Brain microvascular endothelial cell (primary cell): ENCODE data around the gene UNC45A.

ENCODE experiments used
- DNase-seq: peaks from one replicate; pipeline ENCODE4 v3.0.0-alpha.2; 2020
- H3K27ac ChIP-seq: fragments of 250-450 bp; sonication (Bioruptor Pico); 2 replicates; pipeline ENCODE4 v1.5.1; 2020; ENCODE audit warnings: mild to moderate bottlenecking, moderate library complexity
- H3K27me3 ChIP-seq: fragments of 250-450 bp; sonication (Bioruptor Pico); replicated peaks from 2 replicates; pipeline ENCODE4 v1.5.1; 2020; ENCODE audit warnings: mild to moderate bottlenecking
- H3K36me3 ChIP-seq: fragments of 250-450 bp; sonication (Bioruptor Pico); replicated peaks from 2 replicates; pipeline ENCODE4 v1.5.1; 2020; ENCODE audit warnings: mild to moderate bottlenecking
- H3K4me3 ChIP-seq: 2 replicates; pipeline ENCODE4 v1.5.1; 2011; ENCODE audit warnings: low read depth, mild to moderate bottlenecking, control low read depth, low read length, moderate library complexity
- in situ Hi-C: cut with HindIII; loops from 2 replicates; pipeline ENCODE4 v1.10.0; 2017; ENCODE audit warnings: low sequenced_read_pairs, low pct_ligation_motif_present
- TF ChIP-seq, protein P1 (sequence below): IDR thresholded peaks from 2 replicates; pipeline ENCODE4 v1.5.1; 2011; ENCODE audit warnings: low read depth, mild to moderate bottlenecking, moderate library complexity, low read length, control low read depth, inconsistent platforms; ENCODE audit errors: missing control alignments

The UNC45A gene

DNA sequence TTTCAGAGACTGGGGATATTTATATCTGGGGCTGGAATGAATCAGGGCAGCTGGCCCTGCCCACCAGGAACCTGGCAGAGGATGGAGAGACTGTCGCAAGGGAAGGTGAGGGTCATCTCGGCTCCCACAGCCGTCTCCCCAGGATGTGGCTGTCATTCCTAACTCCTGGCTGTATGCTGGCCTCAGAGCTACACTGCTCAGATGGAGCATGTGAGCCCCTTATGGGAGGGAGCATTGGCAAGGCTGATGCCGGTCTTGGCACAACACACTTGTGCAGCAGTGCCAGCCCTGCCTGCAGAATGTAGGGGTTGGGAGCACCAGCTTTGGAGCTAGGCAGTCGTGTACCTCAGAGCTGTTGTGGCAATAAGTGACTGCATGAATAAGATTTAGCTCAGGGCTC lies 24.8 kb downstream of the UNC45A start:
- no peaks in the 10 kb centered on the region for H3K27me3 ChIP-seq
- TF ChIP-seq, protein P1, sequence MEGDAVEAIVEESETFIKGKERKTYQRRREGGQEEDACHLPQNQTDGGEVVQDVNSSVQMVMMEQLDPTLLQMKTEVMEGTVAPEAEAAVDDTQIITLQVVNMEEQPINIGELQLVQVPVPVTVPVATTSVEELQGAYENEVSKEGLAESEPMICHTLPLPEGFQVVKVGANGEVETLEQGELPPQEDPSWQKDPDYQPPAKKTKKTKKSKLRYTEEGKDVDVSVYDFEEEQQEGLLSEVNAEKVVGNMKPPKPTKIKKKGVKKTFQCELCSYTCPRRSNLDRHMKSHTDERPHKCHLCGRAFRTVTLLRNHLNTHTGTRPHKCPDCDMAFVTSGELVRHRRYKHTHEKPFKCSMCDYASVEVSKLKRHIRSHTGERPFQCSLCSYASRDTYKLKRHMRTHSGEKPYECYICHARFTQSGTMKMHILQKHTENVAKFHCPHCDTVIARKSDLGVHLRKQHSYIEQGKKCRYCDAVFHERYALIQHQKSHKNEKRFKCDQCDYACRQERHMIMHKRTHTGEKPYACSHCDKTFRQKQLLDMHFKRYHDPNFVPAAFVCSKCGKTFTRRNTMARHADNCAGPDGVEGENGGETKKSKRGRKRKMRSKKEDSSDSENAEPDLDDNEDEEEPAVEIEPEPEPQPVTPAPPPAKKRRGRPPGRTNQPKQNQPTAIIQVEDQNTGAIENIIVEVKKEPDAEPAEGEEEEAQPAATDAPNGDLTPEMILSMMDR, result no peak
- peaks cover 5% of the 10 kb centered on the region for H3K36me3 ChIP-seq
- DNase-seq, result no peak
- H3K4me3 ChIP-seq, result no peak overlapping the region
- H3K27ac ChIP-seq, result no peak overlapping the region
- in situ Hi-C loops, result no loop called here

DNA sequence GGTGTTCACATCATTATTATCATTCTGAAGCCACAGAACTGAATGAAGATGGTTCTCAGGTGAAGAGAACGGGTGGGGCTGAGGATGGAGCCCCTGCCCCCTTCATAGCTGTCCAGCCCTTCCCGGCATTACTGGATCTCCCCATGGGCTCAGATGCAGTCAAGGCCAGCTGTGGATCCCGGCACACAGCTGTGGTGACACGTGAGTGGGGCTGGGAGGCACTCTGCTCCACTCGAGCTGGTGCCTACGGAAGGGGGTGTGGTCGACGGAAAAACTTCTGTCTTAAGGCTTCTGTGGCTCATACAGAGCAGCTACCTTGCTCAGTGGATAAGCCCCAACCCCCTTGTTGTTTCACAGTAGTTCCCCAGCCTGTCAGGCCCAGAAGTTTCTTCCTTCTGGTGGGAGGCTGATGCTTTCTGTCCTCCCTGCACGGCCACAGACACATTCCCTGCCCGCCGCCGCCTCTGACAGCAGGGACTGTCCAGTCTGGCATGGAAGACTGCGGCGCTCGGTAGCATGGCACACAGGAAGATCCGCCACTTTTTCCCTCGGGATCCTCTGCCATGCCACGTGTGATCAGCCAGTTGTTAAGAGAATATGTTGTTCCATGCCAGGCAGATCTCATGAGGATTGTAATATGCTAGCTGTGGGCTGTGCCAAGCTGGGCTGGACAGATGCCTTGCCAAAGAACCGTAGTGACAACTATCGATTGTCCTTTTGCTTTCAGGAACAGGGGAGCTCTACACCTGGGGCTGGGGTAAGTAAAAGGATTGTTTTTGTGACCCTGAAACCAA lies 25.4 kb downstream of the UNC45A start:
- Histone ChIP-seq H3K36me3 (peaks cover 5% of the 10 kb centered on the region), H3K27ac (no peak overlapping the region), H3K4me3 (no peak overlapping the region), H3K27me3 (no peaks in the 10 kb centered on the region)
- DNase-seq, result no peak
- in situ Hi-C loops, result no loop called here
- TF ChIP-seq, protein P1, result no peak

DNA sequence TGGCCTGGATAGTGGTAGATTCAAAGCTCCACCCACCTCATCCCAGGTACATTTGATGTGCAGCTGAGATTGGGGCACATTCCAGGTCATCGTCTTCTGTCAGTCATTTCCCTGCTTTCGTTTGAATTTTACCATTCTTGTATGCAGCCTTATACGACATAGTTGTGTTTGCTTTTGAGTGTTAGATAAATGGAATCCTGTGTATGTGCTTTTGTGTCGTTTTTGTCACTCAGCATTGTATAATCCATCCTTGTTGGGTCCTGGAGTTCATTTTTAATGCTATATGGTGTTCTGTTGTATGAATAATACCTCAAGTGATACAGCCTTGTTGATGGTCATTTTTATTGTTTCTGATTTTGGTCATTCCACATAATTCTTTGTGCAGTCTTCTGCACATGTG lies 26.9 kb downstream of the UNC45A start:
- in situ Hi-C loops, result no loop called here
- no peak for DNase-seq
- no peak overlapping the region for H3K27ac ChIP-seq
- TF ChIP-seq, protein P1, result no peak
- no peaks in the 10 kb centered on the region for H3K27me3 ChIP-seq
- no peak overlapping the region for H3K4me3 ChIP-seq
- H3K36me3 ChIP-seq, result peaks cover 15% of the 10 kb centered on the region

DNA sequence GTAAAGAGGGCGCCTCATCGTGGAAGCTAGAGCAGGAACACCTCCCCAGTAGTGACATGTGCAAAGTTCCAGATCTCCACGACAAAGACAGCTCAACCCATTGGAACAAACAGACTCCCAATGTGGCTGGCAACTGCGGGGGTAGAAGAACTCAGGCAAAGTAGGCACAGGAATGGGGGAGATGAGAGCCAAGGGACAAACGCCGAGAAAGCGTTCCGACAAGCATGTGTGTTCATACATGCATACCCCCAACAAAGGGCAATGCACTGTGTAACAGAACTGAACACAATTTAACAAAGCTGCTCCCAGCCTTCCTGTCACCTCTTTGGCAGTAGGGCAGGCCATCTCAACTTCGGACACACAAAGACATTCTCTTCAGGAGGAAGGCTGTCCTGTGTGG lies 31.2 kb downstream of the UNC45A start:
- TF ChIP-seq, protein P1, result no peak
- DNase-seq, result no peak
- in situ Hi-C loops, result no loop called here
- H3K36me3 ChIP-seq, result peaks cover 30% of the 10 kb centered on the region
- H3K27ac ChIP-seq, result no peak overlapping the region
- no peaks in the 10 kb centered on the region for H3K27me3 ChIP-seq
- no peak overlapping the region for H3K4me3 ChIP-seq

DNA sequence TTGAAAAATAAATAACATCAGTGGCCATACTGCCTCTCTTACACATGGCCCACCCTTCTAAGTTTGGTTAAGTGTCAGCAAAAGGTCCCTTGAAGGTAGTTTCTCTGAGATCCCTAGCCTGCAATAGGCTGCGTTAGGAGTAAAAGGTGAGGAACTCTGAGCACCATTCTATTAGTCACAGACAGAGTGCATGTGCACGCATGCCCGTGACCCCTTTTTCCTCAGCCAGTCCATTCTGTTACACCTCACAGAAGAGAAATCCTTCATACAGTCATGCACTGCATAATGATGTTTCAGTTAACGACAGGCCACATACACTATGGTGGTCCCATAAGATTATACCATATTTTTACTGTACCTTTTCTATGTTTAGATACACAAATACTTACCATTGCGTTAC lies 32.1 kb downstream of the UNC45A start:
- H3K27me3 ChIP-seq, result no peaks in the 10 kb centered on the region
- in situ Hi-C loops, result no loop called here
- no peak for DNase-seq
- TF ChIP-seq, protein P1, result no peak
- H3K27ac ChIP-seq, result no peak overlapping the region
- no peak overlapping the region for H3K4me3 ChIP-seq
- H3K36me3 ChIP-seq, result peaks cover 27% of the 10 kb centered on the region

DNA sequence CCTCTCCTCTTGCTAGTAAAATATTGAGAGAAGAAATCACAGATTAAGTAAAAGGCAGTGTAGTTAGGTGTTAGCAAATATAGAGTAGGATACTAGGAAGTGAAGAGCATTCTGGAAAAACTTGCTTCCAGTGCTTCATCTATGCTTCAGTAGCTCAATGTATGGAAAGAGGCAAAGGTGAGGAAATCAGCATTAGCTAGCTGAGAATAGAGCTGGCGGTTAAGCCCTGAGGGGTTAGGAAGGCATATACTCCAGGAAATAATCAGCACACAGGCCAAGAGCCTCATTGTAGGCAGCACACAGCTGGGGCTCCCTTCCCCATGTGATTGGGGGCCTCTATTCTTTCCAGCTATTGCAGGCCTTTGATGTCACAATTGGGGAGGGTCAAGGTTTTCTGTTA lies 33.3 kb downstream of the UNC45A start:
- no peak overlapping the region for H3K27ac ChIP-seq
- H3K27me3 ChIP-seq, result no peaks in the 10 kb centered on the region
- DNase-seq, result no peak
- H3K4me3 ChIP-seq, result no peak overlapping the region
- in situ Hi-C loops, result no loop called here
- TF ChIP-seq, protein P1, result no peak
- peaks cover 32% of the 10 kb centered on the region for H3K36me3 ChIP-seq
